ENCODE results near the gene PPARD.

- TF ChIP-seq POLR2A (IDR thresholded peaks at IDR 0.05; ENCODE audit: extremely low read depth, insufficient read length) (no peak), CTCF (IDR thresholded peaks at IDR 0.05; ENCODE audit: low read depth, low read length) (no peak)
Measured at GRCh38 chr6:35305117-35305516, 37.2 kb upstream of the PPARD start.
